ENCODE data around the gene PLXNA2.
A peak's percentile ranks its signal among the peaks of the same experiment; 100 is the strongest.

PLXNA2 gene

GRCh38 chr1:208264469-208265121 is 20.4 kb upstream of the PLXNA2 start:
- no peak for DNase-seq (ENCODE audit: low spot score)

DNA sequence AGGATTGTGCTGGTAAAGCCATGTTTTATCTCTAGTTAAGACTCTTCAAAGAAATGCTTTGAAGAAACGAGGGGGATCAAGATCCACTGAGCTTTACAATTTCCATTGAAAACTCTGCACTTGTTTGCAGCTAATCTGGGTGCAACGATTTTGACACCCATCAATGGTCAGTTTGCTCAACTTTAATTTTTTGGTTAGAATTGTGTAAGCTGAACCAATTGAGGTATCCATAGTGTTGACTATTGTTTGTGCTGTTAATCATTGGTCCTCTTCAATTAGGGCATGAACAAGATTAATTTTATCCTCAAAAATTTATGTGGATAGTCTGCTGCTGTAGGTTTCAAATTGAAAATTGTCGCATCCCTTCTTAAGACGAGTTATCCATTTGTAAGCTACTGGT is 17.7 kb upstream of the PLXNA2 start:
- DNase-seq (ENCODE audit: low spot score), result no peak

DNA sequence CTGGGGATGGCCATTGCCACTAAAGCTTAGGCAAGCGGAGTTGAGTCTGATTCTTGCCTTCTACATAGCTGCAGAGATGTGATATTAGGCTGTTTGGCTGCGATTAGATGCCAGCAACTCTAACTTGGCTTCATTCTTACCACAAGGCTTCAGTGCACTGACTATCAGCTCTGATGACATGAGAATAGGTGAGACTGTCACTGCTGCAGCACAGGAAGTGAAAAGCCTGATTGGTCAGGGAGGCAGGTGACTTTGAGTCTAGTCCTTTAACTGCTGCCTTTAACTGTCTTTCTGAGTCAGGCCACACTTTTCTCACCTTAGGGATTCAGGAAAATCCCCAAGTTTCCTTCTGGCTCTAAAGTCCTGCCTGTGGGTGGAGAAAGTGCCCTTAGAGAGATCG is 14.1 kb upstream of the PLXNA2 start:
- no peak for DNase-seq (ENCODE audit: low spot score)

GRCh38 chr1:208257351-208257750 is 13.2 kb upstream of the PLXNA2 start:
- DNase-seq (ENCODE audit: low spot score), result no peak

DNA sequence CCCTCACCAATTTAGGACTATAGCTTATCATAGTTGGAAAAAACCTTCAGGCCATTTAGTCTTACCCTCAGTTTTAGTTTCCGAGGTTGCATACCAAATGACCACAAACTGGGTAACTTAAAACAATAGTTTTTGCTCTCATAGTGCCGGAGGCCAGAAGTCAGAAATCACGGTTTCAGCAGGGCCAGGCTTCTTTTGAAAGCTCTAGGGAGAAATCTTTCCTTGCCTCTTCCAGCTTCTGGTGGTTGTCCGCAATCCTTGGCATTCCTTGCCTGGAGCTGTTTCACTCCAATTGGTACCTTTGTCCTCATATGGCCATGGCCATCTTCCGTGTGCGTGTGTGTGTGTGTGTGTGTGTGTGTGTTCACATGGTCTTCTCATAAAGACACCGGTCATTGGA is 12.4 kb upstream of the PLXNA2 start:
- DNase-seq (ENCODE audit: low spot score), result no peak

DNA sequence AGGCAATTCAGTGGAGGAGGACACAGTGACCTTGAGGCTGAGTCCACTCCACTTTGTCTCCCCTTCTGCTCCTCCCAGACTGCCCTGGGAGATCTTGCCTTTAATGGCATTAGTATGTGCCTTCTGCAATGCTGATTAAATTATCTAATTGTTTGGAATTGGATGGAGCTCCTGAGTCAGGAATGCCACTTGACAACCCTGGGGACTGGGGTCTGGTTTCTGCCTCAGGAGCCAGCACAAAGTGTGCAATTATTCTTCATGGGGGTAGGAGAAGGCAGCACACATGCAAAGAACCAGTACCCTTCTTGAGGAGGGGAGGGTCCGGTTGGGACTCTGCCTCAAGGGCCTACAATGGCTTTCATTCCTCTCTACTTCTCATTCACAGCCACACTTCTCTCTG is 11.9 kb upstream of the PLXNA2 start:
- no peak for DNase-seq (ENCODE audit: low spot score)

DNA sequence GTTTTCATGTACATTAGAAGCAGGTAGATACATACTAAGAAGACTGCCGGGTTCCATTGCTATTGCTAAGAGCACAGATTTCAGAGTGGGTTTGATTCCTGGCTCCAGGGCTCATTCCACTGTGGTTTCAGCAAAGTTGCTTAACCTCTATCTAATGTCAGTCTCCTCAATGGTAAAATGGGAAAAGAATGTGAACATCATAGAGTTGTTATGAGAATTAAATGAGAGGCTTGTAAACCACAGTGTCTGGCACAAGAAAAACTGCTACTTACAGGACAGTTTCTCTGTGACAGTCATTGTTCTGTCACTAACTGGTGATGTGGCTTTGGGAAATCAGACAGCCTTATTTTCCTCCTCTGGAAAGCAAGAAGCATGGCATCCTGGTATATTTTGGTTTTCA is 10.7 kb upstream of the PLXNA2 start:
- no peak for DNase-seq (ENCODE audit: low spot score)

GRCh38 chr1:208254376-208254775 is 10.2 kb upstream of the PLXNA2 start:
- no peak for DNase-seq (ENCODE audit: low spot score)

DNA sequence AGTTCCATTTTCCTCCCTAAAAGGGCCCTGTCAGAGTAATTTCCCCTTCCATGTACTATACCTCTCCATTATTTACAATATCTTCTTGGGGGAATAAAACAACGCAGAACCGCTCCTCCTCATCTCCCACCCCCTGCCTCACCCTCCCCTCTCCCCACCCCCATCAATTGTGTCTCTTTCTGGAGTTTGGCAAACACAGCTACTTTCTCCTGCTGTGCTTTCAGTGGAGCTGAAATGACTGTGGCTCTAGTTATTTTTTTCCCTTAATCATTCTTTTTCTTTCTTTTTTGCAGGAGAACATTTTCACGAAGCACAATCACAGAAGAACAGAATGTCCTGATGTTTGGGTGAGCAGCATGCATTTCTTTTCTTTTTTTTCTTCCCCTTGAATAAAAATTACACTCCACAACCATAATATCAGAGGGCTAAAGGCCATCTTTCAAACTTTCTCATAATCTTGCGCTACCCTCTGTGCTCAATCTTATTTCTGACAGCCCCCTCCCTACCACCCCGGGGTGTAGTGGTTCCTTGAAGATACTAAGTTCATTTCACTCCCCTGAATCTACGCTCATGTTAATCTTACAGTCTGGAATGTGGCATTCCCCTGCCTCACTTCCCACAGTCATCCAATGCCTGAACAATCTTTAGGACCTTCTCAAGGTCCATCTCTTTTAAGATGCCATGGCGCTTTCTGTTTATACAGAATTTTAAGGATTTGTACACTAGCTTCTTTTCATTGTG is 8.8 kb upstream of the PLXNA2 start:
- DNase-seq (ENCODE audit: low spot score), result no peak

GRCh38 chr1:208251911-208252835 is 8.0 kb upstream of the PLXNA2 start:
- DNase-seq (ENCODE audit: low spot score), result peak; percentile 46

DNA sequence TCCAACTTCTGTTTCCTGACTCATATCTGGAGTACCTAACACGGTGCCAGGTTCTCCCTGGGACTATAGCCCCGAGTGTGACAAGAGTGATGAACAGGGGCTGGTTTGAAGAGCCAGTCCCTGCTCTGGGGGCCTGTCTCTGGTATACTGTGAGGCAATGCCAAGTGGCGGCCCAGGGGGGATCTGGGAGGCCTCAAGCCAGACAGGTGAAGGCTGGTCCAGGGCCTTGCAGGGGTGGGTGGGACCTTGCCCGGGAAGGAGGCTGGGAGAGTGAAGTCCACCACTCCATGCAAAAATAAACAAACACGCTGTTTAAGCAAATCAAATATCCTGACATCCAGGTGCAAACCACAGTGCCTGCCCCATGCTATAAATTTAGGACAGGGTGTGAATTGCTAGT is 6.8 kb upstream of the PLXNA2 start:
- DNase-seq (ENCODE audit: low spot score), result no peak

DNA sequence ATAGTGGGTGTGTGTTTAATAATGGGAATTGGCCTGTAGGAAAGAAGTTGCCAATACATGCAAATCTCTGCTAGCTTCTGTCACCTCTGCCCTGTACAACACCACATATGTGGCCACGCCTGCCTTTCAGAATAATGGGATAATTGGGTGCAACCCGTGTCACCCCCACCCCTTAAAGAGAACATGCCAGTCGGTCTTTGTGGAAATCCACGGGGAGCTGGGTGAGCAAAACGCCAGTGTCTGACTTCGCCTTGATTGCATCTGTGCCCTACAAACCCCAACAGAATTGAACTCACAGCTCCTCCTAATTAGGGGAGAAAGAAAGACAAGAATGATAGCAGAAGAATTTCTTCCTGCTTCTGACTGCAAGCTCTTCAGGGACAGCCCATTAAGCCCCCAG is 6.4 kb upstream of the PLXNA2 start:
- DNase-seq (ENCODE audit: low spot score), result no peak

GRCh38 chr1:208248991-208249696 is 5.0 kb upstream of the PLXNA2 start:
- DNase-seq (ENCODE audit: low spot score), result no peak

DNA sequence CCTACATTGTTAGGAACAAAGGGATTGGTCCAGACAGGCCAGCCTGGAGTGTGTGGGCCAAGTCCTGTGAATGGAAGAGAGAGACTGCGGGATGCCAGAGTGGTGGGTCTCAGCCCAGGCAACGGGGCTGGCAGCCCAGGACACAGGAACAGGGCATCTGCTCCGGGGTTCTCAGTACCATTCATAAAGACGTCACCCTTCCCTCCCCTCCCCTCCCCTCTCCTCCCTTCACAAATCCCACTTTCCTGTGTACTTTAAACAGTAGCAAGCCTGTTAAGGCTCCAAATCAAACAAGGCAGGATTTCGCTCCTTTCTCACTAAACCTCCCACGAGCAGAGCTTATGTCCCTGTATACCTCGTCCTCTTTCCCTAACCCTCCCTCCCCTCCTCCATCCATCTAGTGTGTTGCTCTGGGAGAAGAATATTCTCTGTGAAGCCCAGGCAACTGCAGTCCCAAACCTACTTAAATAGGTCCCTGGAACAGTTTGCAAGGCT is 4.2 kb upstream of the PLXNA2 start:
- DNase-seq (ENCODE audit: low spot score), result no peak

- no peak for DNase-seq (ENCODE audit: low spot score)
Measured at GRCh38 chr1:208247696-208248095, 3.5 kb upstream of the PLXNA2 start.

- DNase-seq (ENCODE audit: low spot score), result peak; percentile 80
Measured at GRCh38 chr1:208245185-208245705, 1.1 kb upstream of the PLXNA2 start.

GRCh38 chr1:208243527-208243966 is 637 bp downstream of the PLXNA2 start:
- DNase-seq (ENCODE audit: low spot score), result peak; percentile 70

DNA sequence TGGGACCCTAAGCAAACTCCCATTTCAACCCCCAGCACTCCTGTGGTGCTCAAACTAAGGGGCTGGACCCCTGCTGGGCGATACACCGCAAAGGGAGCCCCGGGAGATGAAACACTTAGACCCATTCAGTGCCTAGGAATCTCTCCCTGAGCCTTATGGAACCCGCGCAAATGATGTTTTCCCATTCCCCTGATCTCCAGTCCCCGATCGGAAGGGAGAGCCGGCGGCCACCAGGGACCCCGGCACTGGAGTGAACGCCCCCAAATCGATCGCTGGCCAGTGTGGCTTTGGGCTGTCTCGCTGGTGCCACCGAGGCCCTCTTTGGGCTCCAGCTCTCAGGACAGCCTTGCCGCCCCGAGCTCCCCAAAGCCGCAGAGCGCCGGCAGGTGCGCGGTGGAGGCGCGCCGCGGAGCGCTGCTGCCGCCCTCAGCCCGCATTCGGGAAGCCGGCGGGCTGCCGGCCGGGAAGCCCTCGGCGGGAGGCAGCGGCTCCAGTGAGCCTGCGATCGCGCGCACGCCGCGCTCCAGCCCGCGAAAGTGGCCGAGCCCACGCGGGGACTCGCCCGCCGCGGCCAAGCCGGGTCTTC is 1.1 kb downstream of the PLXNA2 start:
- peak; percentile 81 for DNase-seq (ENCODE audit: low spot score)

DNA sequence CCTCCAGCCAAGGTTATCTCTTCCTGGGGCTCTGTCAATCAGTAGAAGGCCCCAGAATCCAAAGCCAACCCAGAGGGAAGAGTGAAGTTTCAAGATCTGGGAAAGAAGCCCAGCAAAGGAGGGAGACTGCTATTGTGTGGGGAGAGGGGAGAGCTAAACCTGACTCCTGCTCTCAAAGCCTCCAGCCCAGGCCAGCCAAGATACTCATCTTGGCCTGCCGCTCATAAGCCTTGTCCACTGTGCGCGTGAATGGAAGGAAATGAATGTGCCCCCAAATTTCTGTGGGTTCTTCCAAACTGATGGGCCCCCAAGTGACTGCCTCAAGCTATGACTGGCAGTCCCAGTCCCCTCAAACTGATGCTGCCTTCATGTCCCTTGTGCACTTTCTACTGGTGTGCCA is 2.0 kb downstream of the PLXNA2 start:
- no peak for DNase-seq (ENCODE audit: low spot score)

DNA sequence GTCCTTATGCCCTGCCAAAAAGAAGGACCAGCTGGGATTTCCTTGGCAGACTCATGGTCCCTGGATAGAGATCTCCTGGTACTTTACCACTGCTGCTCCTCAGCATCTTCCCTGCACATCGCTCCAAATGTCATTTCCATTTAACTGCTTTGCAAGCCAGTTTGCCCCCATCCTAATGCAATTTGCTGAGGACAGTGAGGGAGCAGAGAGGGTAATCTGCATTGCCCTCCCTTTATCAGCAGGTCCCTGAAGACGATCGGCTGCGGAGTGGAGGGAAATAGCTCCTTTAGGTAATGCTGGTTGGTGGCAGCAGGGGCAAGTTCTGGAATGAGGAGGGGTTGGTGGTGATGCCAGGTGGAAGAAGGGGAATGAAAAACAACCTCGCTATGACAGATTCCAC is 2.7 kb downstream of the PLXNA2 start:
- no peak for DNase-seq (ENCODE audit: low spot score)

- no peak for DNase-seq (ENCODE audit: low spot score)
Measured at GRCh38 chr1:208240662-208241355, 3.4 kb downstream of the PLXNA2 start.

All from D341Med (cell line).